Activated gamma-delta T cell treated with anti-CD3 and anti-CD28 coated beads, Interleukin-2, amount 50 U/mL, for 16 hours (primary cell): ENCODE data around the gene SMPD3.
A peak's percentile ranks its signal among the peaks of the same experiment; 100 is the strongest.

ENCODE experiments used
- DNase-seq: peaks from one replicate; pipeline ENCODE4 v3.0.0-alpha.2; 2020; ENCODE audit warnings: low read depth

Gene SMPD3

DNA sequence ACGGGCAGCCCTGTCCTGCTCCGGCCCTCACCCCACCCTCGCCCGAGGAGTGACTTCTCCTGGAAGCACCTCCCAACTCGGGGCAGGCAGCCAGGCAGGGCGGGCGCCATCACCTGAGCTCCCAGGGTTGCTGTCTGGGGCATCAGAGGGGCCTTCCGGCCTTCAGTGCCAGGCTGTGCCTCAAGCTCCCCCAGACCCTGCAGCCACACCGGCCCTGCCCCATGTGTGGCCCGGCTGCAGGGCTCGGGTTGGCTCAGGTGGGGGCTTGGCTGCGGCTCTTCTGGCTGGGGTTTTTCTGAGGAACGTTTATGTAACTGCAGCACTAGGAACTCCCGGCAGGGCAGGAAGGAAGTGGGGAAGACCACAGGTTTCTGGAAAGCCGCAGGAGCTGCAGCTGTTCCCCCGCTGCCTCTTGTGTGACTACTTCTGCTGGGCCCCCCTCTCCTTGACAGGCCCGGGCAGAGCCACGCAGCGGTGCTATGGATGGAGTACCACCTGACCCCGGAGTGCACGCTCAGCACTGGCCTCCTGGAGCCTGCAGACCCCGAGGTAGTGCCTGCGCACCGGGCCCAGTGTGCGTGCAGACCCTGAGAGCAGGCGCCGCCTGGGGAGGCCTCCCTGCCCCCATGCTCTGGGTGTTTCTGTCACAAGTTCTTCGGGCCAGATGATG, 91.9 kb downstream of the SMPD3 start:
- DNase-seq = peak; percentile 57

- no peak for DNase-seq
These were observed 92.7 kb downstream of the SMPD3 start for GRCh38 chr16:68355447-68356248.

DNA sequence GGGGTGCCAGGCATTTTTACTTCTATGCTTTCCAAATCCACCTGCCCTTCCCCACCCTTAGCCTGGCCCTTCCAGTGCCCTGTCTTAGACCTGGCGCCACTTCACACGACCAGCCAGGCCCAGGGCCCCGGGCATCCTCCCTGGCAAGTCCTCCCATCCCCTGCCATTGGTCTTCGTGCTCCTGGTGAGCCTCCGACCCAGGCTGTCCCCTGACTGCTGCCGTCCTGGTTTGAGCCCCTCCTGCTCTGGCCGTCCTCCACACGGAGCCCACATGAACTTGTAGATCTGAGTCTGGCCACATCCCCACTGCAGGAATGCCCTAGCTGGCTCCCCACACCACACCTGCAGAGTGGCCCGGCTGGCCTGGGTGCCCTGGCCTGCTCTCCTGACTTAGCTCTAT, 93.5 kb downstream of the SMPD3 start:
- DNase-seq = no peak

DNA sequence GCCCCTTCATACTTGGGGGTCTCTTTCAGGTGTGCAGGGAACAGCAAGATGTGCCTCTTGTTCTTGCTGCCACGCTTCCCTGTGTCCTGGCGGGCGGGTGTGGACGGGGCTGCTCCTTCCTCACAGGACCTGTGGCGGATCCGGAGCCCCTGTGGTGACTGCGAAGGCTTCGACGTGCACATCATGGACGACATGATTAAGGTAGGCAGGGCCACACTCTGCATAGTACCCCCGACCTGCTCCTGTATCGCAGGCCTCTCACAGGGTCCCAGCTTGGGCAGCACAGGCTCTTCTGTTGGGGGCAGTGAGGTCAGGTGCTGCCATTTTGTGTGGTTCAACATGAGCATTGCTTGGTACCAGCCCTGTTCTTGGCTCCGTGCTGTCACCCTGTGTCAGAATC, 94.9 kb downstream of the SMPD3 start:
- DNase-seq = no peak

DNA sequence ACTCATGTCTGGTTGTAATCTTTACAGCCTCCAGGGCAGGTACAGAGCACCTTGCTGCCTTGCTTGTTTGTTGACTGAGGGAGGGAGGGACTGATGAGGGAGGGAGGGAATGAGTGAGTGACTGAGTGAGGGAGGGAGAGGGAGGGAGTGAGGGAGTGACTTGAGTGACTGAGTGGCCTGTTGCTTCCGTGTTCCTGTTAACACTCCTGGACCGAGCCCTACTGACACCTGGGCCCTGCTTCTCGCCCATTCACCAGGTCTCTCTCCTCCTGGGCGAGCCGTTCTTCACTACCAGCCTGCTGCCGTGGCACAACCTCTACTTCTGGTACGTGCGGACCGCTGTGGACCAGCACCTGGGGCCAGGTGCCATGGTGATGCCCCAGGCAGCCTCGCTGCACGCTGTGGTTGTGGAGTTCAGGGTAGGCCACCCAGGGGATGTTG, 96.3 kb downstream of the SMPD3 start:
- DNase-seq = no peak

DNA sequence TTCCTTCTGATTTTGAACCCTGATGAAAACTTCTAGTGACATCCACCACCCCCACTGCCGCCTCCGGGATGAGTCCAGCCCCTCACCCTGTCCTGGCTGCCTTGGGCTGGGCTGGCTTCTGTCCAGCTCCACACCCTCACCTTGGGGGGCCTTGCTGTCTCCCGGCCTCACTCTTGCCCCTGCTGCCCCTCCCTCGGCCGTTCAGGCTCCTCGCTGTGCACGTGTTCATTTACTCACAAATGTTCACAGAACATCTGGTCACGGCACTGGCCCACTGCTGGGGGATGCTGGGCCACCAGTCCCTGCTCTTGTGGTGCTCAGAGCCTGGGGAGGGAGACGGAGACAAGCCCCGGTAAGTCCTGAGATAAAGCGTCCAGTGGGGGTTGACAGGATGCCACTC, 96.8 kb downstream of the SMPD3 start:
- no peak for DNase-seq

GRCh38 chr16:68350813-68351350, 97.4 kb downstream of the SMPD3 start:
- no peak for DNase-seq

GRCh38 chr16:68349838-68350410, 98.4 kb downstream of the SMPD3 start:
- no peak for DNase-seq

GRCh38 chr16:68348639-68349445, 99.5 kb downstream of the SMPD3 start:
- DNase-seq = no peak

DNA sequence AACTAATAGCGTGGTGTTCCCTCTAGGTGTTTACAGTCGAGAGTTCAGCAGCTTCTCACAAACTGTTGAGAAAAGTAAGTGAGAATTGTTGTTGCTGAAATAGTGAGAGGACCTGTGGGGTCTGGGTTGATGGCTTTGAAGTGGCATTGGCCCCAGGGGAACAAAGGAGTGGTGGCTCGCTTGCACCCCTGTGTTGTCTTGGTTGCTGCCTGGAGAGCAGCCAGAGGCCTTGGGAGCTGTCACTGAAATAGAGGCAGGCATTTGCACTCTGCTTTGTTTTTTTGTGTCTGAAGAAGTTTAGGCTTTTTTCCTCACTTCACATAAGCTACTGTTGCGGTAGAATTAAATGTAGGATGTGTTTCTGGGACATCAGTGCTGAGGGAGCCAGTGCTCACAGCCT, 100.7 kb downstream of the SMPD3 start:
- DNase-seq = no peak

- DNase-seq = no peak
These were observed 101.3 kb downstream of the SMPD3 start for GRCh38 chr16:68346892-68347480.

- DNase-seq = no peak
These were observed 102.2 kb downstream of the SMPD3 start for GRCh38 chr16:68345958-68346635.

GRCh38 chr16:68345351-68345810, 102.9 kb downstream of the SMPD3 start:
- DNase-seq = no peak

DNA sequence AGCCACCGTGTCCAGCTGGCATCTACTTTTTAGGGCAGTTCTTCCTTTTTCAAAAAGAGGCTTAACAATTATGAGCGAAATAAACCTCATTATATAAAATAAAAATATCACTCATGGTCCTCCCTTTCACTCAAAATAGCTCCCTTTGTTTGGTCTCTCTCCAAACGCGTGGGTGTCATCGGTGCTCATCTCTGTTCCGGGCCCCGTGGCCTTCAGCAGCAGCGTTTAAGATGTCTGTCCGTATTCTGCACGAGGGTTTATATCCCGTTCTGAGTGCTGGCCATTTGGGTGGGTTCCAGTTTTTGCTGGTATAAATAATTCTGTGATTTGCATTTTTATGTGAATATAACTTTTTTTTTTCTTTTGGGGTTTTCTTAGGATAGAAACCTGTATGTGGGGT, 104.1 kb downstream of the SMPD3 start:
- DNase-seq = no peak

DNA sequence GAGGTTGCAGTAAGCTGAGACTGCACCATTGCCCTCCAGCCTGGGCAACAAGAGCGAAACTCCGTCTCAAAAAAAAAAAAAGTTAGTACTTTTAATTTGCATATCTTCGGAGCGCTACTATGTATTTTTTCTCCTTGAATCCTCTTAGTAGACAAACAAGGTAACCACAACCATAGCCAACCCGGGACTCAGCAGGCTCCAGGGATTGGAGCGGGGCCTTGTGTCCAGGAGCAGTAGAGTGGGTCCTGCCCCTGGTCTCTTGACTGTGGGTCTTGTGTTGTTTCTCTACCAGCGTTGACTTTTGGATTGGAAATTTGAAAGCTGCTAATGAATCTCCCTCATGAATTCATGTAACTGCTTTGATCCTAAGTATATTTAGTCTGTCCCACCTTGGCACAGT, 105.2 kb downstream of the SMPD3 start:
- no peak for DNase-seq

GRCh38 chr16:68342620-68343019, 105.7 kb downstream of the SMPD3 start:
- DNase-seq = no peak

- DNase-seq = no peak
These were observed 109.1 kb downstream of the SMPD3 start for GRCh38 chr16:68339214-68339613.

DNA sequence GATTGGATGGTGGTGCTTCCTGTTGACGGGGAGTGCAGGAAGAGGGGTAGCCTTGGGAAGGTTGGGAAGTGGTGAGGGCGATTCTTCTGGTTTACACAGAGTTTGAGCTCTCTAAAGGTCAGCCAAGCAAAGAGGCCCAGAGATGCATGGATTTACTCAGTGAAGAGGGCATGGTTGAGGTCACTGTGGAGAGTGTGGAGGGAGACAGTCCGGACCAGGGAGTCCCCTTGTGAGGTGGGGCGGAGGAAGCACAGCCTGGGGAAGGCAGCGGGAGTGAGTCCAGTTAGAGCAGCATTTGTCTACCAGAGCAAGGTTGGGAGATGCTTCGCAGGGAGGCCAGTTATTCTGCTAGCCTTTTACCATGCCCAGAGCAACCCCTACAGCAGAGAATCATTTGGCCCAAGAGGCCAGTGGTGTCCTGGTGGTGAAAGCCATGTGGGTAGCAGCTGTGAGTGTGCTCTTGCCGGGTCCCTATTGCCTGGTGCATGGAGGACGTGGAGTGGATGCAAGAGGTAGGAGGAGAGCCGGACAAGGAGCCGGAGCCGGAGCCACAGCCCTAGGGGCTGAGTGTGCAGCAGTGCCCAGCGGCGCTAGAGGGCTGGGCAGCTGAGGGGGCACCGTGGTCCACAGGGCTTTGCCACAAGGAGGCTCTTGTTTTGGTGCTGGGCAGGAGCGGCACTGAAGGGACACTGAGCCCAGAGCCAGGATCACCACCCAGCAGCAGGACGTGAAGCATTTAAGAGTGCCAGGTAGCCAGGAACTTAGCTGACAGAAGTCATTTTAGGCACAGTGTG, 109.8 kb downstream of the SMPD3 start:
- DNase-seq = no peak

GRCh38 chr16:68335175-68335574, 113.1 kb downstream of the SMPD3 start:
- DNase-seq = no peak

GRCh38 chr16:68332411-68333121, 115.7 kb downstream of the SMPD3 start:
- no peak for DNase-seq
